Astrocyte (in vitro differentiated cells and primary cell): ENCODE data around the gene IQGAP3. TPM values are rescaled to one million over a fixed set of nuclear protein-coding genes. Genes with fewer than 3 reads are reported as not detected.

Source experiments
- DNase-seq: peaks from one replicate; pipeline ENCODE4 v3.0.0-alpha.2; 2010; ENCODE audit warnings: low read depth
- FAIRE-seq: peaks from 2 replicates; lab custom pipeline; 2011; peaks lifted over from hg19 to GRCh38; lab: Jason Lieb, UNC
- H2AFZ ChIP-seq: 2 replicates; pipeline ENCODE4 v1.6.0; 2012; ENCODE audit warnings: low read depth, low read length, inconsistent platforms
- H3K27ac ChIP-seq: 2 replicates; pipeline ENCODE4 v1.5.1; 2011; ENCODE audit warnings: low read depth, low read length, inconsistent platforms
- H3K27me3 ChIP-seq: 2 replicates; pipeline ENCODE4 v1.6.0; 2011; ENCODE audit warnings: low read length, inconsistent platforms; ENCODE audit not compliant: insufficient read depth
- H3K36me3 ChIP-seq: 2 replicates; pipeline ENCODE4 v1.5.1; 2011; ENCODE audit warnings: low read length, inconsistent platforms; ENCODE audit not compliant: insufficient read depth
- H3K4me1 ChIP-seq: 2 replicates; pipeline ENCODE4 v1.5.1; 2011; ENCODE audit warnings: low read length, inconsistent platforms; ENCODE audit not compliant: insufficient read depth
- H3K4me2 ChIP-seq: 2 replicates; pipeline ENCODE4 v1.6.0; 2012; ENCODE audit warnings: low read length, inconsistent platforms
- H3K4me3 ChIP-seq: 2 replicates; pipeline ENCODE4 v1.5.1; 2011; ENCODE audit warnings: low read depth, mild to moderate bottlenecking, low read length, inconsistent platforms; ENCODE audit not compliant: insufficient read depth
- H3K79me2 ChIP-seq: 2 replicates; pipeline ENCODE4 v1.6.0; 2012; ENCODE audit warnings: mild to moderate bottlenecking, low read length, inconsistent platforms; ENCODE audit not compliant: insufficient read depth
- H3K9ac ChIP-seq: 2 replicates; pipeline ENCODE4 v1.6.0; 2012; ENCODE audit warnings: mild to moderate bottlenecking, low read length, inconsistent platforms
- H3K9me3 ChIP-seq: 2 replicates; pipeline ENCODE4 v1.5.1; 2012; ENCODE audit warnings: low read depth, mild to moderate bottlenecking, low read length, inconsistent platforms; ENCODE audit not compliant: insufficient read depth
- H4K20me1 ChIP-seq: 2 replicates; pipeline ENCODE4 v1.6.0; 2012; ENCODE audit warnings: low read length, inconsistent platforms; ENCODE audit not compliant: insufficient read depth
- H3K27ac Mint-ChIP-seq: one replicate; pipeline ENCODE4 v1.8.0; 2021; ENCODE audit warnings: mild to moderate bottlenecking, mixed read lengths; ENCODE audit not compliant: unreplicated experiment
- H3K27me3 Mint-ChIP-seq: one replicate; pipeline ENCODE4 v1.8.0; 2021; ENCODE audit warnings: low read depth, mixed read lengths; ENCODE audit not compliant: unreplicated experiment
- H3K36me3 Mint-ChIP-seq: one replicate; pipeline ENCODE4 v1.8.0; 2021; ENCODE audit warnings: low read depth, mixed read lengths; ENCODE audit not compliant: unreplicated experiment
- H3K4me1 Mint-ChIP-seq: one replicate; pipeline ENCODE4 v1.8.0; 2021; ENCODE audit warnings: low read depth, mixed read lengths; ENCODE audit not compliant: unreplicated experiment
- H3K4me3 Mint-ChIP-seq: one replicate; pipeline ENCODE4 v1.8.0; 2021; ENCODE audit warnings: mild to moderate bottlenecking, moderate library complexity, mixed read lengths; ENCODE audit not compliant: unreplicated experiment
- H3K9me3 Mint-ChIP-seq: one replicate; pipeline ENCODE4 v1.8.0; 2021; ENCODE audit warnings: mild to moderate bottlenecking, mixed read lengths; ENCODE audit not compliant: unreplicated experiment
- CTCF ChIP-seq: IDR thresholded peaks from 2 replicates; pipeline ENCODE4 v1.5.1; 2011; ENCODE audit warnings: low read depth, mild to moderate bottlenecking, inconsistent platforms, low read length, moderate library complexity; ENCODE audit not compliant: insufficient read depth
- EZH2 ChIP-seq: IDR thresholded peaks from 2 replicates; pipeline ENCODE4 v1.6.1; 2012; ENCODE audit warnings: mild to moderate bottlenecking, low read length, inconsistent platforms; ENCODE audit not compliant: insufficient read depth
- total RNA-seq: library from RNA; stranded (reverse); gene quantifications from 2 replicates; pipeline ENCODE4 v1.2.1, GENCODE V29; 2021

Gene IQGAP3
- total RNA-seq, 1 donor from 2014 or later, result 2.2 TPM

DNA sequence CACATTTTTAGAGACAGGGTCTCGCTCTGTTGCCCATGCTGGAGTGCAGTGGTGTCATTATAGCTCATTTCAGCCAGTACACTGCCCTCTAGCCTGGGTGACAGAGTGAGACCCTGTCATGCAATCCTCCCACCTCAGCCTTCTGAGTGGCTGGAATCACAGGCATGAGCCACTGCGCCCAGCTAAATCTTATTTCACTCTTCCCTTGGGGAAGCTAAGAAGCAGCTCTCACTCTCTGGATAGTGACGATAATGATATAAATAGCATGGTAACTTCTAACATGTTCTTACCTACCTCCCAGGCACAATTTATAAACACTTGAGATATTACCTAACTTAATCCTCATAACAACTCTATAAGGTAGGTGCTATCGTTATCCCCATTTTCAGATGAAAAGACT is 24.9 kb downstream of the IQGAP3 start:
- Mint-ChIP-seq H3K36me3 (no peaks in the 10 kb centered on the region), H3K9me3 (no peaks in the 10 kb centered on the region), H3K4me3 (no peak overlapping the region), H3K27me3 (peaks cover 5% of the 10 kb centered on the region), H3K4me1 (peaks cover 3% of the 10 kb centered on the region), H3K27ac (no peak overlapping the region)
- Histone ChIP-seq H3K36me3 (peaks cover 22% of the 10 kb centered on the region), H2AFZ (no peak overlapping the region), H3K9ac (no peak overlapping the region), H3K9me3 (no peaks in the 10 kb centered on the region), H3K4me1 (no peaks in the 10 kb centered on the region), H3K27me3 (no peaks in the 10 kb centered on the region), H3K4me2 (no peak overlapping the region), H3K79me2 (no peaks in the 10 kb centered on the region), H4K20me1 (no peaks in the 10 kb centered on the region), H3K4me3 (no peak overlapping the region), H3K27ac (no peak overlapping the region)
- FAIRE-seq (no peak), DNase-seq (no peak)
- no peak for TF ChIP-seq CTCF
- TF ChIP-seq EZH2, result no peak

DNA sequence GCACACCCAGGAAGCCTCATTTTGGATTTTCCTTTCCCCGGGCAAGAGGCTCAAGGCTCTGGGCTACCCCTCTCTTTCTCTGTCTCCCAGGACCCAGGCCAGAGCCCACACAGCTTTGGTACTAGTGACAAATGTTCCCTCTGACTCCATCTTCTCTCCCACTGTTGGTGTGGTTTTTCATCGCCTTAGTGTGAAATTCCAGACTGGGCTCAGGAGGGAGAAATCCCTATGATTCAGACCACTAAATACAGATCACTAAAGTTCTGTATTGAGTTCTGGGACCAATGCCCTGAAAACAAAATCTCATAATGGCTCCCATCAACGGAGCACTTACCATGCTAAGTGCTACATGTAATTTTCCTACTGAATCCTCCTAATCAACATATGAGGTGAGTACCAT is 26.1 kb downstream of the IQGAP3 start:
- no peak overlapping the region for H2AFZ ChIP-seq
- no peak overlapping the region for H3K4me2 ChIP-seq
- peaks cover 28% of the 10 kb centered on the region for H3K36me3 ChIP-seq
- no peaks in the 10 kb centered on the region for H3K9me3 Mint-ChIP-seq
- no peaks in the 10 kb centered on the region for H4K20me1 ChIP-seq
- no peak overlapping the region for H3K9ac ChIP-seq
- no peaks in the 10 kb centered on the region for H3K36me3 Mint-ChIP-seq
- H3K4me1 Mint-ChIP-seq, result no peaks in the 10 kb centered on the region
- H3K27ac ChIP-seq, result no peak overlapping the region
- no peak overlapping the region for H3K27ac Mint-ChIP-seq
- DNase-seq (no peak), FAIRE-seq (no peak)
- no peak for TF ChIP-seq CTCF
- H3K4me3 ChIP-seq, result no peak overlapping the region
- no peak overlapping the region for H3K4me3 Mint-ChIP-seq
- H3K79me2 ChIP-seq, result no peaks in the 10 kb centered on the region
- no peaks in the 10 kb centered on the region for H3K9me3 ChIP-seq
- peaks cover 5% of the 10 kb centered on the region for H3K27me3 Mint-ChIP-seq
- H3K27me3 ChIP-seq, result no peaks in the 10 kb centered on the region
- H3K4me1 ChIP-seq, result no peaks in the 10 kb centered on the region

GRCh38 chr1:156544592-156545102 is 27.7 kb downstream of the IQGAP3 start:
- H3K9ac ChIP-seq, result no peak overlapping the region
- no peak overlapping the region for H3K4me3 ChIP-seq
- peaks cover 36% of the 10 kb centered on the region for H3K36me3 ChIP-seq
- Mint-ChIP-seq H3K4me1 (peaks cover 4% of the 10 kb centered on the region), H3K36me3 (peaks cover 3% of the 10 kb centered on the region), H3K27ac (no peak overlapping the region), H3K9me3 (no peaks in the 10 kb centered on the region), H3K4me3 (no peak overlapping the region), H3K27me3 (peaks cover 2% of the 10 kb centered on the region)
- H3K79me2 ChIP-seq, result no peaks in the 10 kb centered on the region
- H4K20me1 ChIP-seq, result no peaks in the 10 kb centered on the region
- H3K9me3 ChIP-seq, result no peaks in the 10 kb centered on the region
- H2AFZ ChIP-seq, result no peak overlapping the region
- H3K4me1 ChIP-seq, result no peaks in the 10 kb centered on the region
- FAIRE-seq (no peak), DNase-seq (no peak)
- H3K27ac ChIP-seq, result no peak overlapping the region
- H3K27me3 ChIP-seq, result no peaks in the 10 kb centered on the region
- TF ChIP-seq EZH2 (no peak), CTCF (no peak)
- no peak overlapping the region for H3K4me2 ChIP-seq
